GM19324 (cell line): Measurements from ENCODE around the gene MYLK4.

Experiments used
- ATAC-seq: cut with Tn5 transposase; IDR thresholded peaks from one replicate; pipeline ENCODE4 v1.9.1; 2021; ENCODE audit warnings: mild to moderate bottlenecking, moderate library complexity; ENCODE audit not compliant: unreplicated experiment, low FRiP score

MYLK4 gene

GRCh38 chr6:2750832-2751231 is at the start of gene MYLK4:
Gene MYLK4, minus strand, starts transcription at chr6:2750922. Its CDS starts 1,628 bp downstream, at chr6:2749294.
- no peak for ATAC-seq

- no peak for ATAC-seq
Measured at GRCh38 chr6:2799936-2800527, 49.3 kb upstream of the MYLK4 start.

- ATAC-seq: no peak
Measured at GRCh38 chr6:2798586-2799134, 47.9 kb upstream of the MYLK4 start.

GRCh38 chr6:2797564-2798031 is 46.9 kb upstream of the MYLK4 start:
- ATAC-seq: no peak

- ATAC-seq: no peak
Measured at GRCh38 chr6:2796861-2797260, 46.1 kb upstream of the MYLK4 start.

- ATAC-seq: no peak
Measured at GRCh38 chr6:2795956-2796355, 45.2 kb upstream of the MYLK4 start.

- ATAC-seq: no peak
Measured at GRCh38 chr6:2795162-2795561, 44.4 kb upstream of the MYLK4 start.

GRCh38 chr6:2794171-2794730 is 43.5 kb upstream of the MYLK4 start:
- ATAC-seq: no peak

- no peak for ATAC-seq
Measured at GRCh38 chr6:2793534-2794151, 42.9 kb upstream of the MYLK4 start.

- no peak for ATAC-seq
Measured at GRCh38 chr6:2792330-2793110, 41.8 kb upstream of the MYLK4 start.

- ATAC-seq: no peak
Measured at GRCh38 chr6:2791450-2791974, 40.8 kb upstream of the MYLK4 start.

GRCh38 chr6:2790588-2791449 is 40.1 kb upstream of the MYLK4 start:
- no peak for ATAC-seq

- ATAC-seq: no peak
Measured at GRCh38 chr6:2786269-2786668, 35.5 kb upstream of the MYLK4 start.

GRCh38 chr6:2784930-2785329 is 34.2 kb upstream of the MYLK4 start:
- no peak for ATAC-seq

GRCh38 chr6:2784061-2784460 is 33.3 kb upstream of the MYLK4 start:
- ATAC-seq: no peak

- ATAC-seq: no peak
Measured at GRCh38 chr6:2783188-2783963, 32.7 kb upstream of the MYLK4 start.

GRCh38 chr6:2782825-2783187 is 32.1 kb upstream of the MYLK4 start:
- ATAC-seq: no peak

GRCh38 chr6:2782356-2782708 is 31.6 kb upstream of the MYLK4 start:
- no peak for ATAC-seq

GRCh38 chr6:2781685-2782355 is 31.1 kb upstream of the MYLK4 start:
- ATAC-seq: no peak
